ENCODE data around the gene CBARP. TPM values are rescaled to one million over a fixed set of nuclear protein-coding genes. Genes with fewer than 3 reads are reported as not detected.

Gene CBARP
- total and polyA plus RNA-seq, 2 of the 13 experiments (the other 11 are each of a cell fraction or from before 2014, with no cell fraction given) = 1.2 to 1.4 TPM

GRCh38 chr19:1252821-1253513 is 15.2 kb upstream of the CBARP start (continued):
- TF ChIP-seq ZNF318 (CRISPR knock-in tag; IDR thresholded peaks at IDR 0.05) = no peak
- TF ChIP-seq ZNF709 (CRISPR knock-in tag; IDR thresholded peaks at IDR 0.05) = 0 out of 2 replicates have a peak, but pooled peaks have one; percentile 24
